OCI-LY3 (cell line): Measurements from ENCODE around the gene C1orf232.

ENCODE experiments used
- H2AFZ ChIP-seq: fragments of 200-600, 300-600 bp; shearing (Covaris generic); 2 replicates; pipeline ENCODE4 v1.6.0; 2014; ENCODE audit warnings: antibody characterized with exemption, low read depth, low read length
- H3K27ac ChIP-seq: fragments of 200-600, 300-600 bp; sonication (generic); 2 replicates; pipeline ENCODE4 v1.5.1; 2014; ENCODE audit warnings: mild to moderate bottlenecking, low read length, moderate library complexity, mixed read lengths
- H3K27me3 ChIP-seq: fragments of 200-600, 300-600 bp; sonication (generic); 2 replicates; pipeline ENCODE4 v1.6.1; 2014; ENCODE audit warnings: low read depth, low read length, mixed read lengths
- H3K36me3 ChIP-seq: fragments of 200-600, 300-600 bp; sonication (generic); replicated peaks from 2 replicates; pipeline ENCODE3; 2014; ENCODE audit warnings: low read depth, low read length, mixed read lengths
- H3K4me1 ChIP-seq: fragments of 300-600, 200-600 bp; sonication (generic); 2 replicates; pipeline ENCODE4 v1.6.1; 2014; ENCODE audit warnings: low read length, mixed read lengths
- H3K4me2 ChIP-seq: fragments of 200-600, 300-600 bp; sonication (generic); 2 replicates; pipeline ENCODE4 v1.6.1; 2014; ENCODE audit warnings: low read length, mixed read lengths
- H3K4me3 ChIP-seq: fragments of 300-600, 200-600 bp; sonication (generic); 2 replicates; pipeline ENCODE4 v1.5.1; 2014; ENCODE audit warnings: antibody characterized with exemption, mild to moderate bottlenecking, low read length, moderate library complexity
- H3K79me2 ChIP-seq: fragments of 300-600, 200-600 bp; shearing (Covaris generic); 2 replicates; pipeline ENCODE4 v1.6.1; 2014; ENCODE audit warnings: mild to moderate bottlenecking, low read length, mixed read lengths
- H3K9ac ChIP-seq: fragments of 300-600, 200-600 bp; shearing (Covaris generic); 2 replicates; pipeline ENCODE4 v1.6.0; 2014; ENCODE audit warnings: mild to moderate bottlenecking, low read length, moderate library complexity
- H3K9me3 ChIP-seq: fragments of 200-600, 300-600 bp; shearing (Covaris generic); 2 replicates; pipeline ENCODE4 v1.6.1; 2014; ENCODE audit warnings: low read length, mixed read lengths; ENCODE audit not compliant: insufficient read depth
- H4K20me1 ChIP-seq: fragments of 200-600, 300-600 bp; sonication (generic); 2 replicates; pipeline ENCODE4 v1.6.1; 2016; ENCODE audit warnings: low read length, mixed read lengths; ENCODE audit not compliant: insufficient read depth
- EZH2phosphoT487 ChIP-seq: fragments of 200-600 bp; shearing (Covaris generic); IDR thresholded peaks from 2 replicates; pipeline ENCODE4 v1.6.1; 2018; ENCODE audit warnings: antibody characterized with exemption, mixed run types, low read depth
- TF ChIP-seq, protein P1 (sequence below): fragments of 200-600, 300-600 bp; sonication (generic); IDR thresholded peaks from 2 replicates; pipeline ENCODE4 v1.5.1; 2014; ENCODE audit warnings: antibody characterized with exemption, low read length, low read depth

The C1orf232 gene

GRCh38 chr1:26129778-26130177, 39.0 kb downstream of the C1orf232 start:
- TF ChIP-seq, protein P1, sequence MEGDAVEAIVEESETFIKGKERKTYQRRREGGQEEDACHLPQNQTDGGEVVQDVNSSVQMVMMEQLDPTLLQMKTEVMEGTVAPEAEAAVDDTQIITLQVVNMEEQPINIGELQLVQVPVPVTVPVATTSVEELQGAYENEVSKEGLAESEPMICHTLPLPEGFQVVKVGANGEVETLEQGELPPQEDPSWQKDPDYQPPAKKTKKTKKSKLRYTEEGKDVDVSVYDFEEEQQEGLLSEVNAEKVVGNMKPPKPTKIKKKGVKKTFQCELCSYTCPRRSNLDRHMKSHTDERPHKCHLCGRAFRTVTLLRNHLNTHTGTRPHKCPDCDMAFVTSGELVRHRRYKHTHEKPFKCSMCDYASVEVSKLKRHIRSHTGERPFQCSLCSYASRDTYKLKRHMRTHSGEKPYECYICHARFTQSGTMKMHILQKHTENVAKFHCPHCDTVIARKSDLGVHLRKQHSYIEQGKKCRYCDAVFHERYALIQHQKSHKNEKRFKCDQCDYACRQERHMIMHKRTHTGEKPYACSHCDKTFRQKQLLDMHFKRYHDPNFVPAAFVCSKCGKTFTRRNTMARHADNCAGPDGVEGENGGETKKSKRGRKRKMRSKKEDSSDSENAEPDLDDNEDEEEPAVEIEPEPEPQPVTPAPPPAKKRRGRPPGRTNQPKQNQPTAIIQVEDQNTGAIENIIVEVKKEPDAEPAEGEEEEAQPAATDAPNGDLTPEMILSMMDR = no peak
- no peak for TF ChIP-seq EZH2phosphoT487
- no peak overlapping the region for H3K4me2 ChIP-seq
- no peak overlapping the region for H2AFZ ChIP-seq
- no peak overlapping the region for H3K9ac ChIP-seq
- no peaks in the 10 kb centered on the region for H3K27me3 ChIP-seq
- H3K27ac ChIP-seq = no peak overlapping the region
- no peak overlapping the region for H3K4me3 ChIP-seq
- no peaks in the 10 kb centered on the region for H3K36me3 ChIP-seq
- H3K4me1 ChIP-seq = no peaks in the 10 kb centered on the region
- no peaks in the 10 kb centered on the region for H3K79me2 ChIP-seq
- no peaks in the 10 kb centered on the region for H4K20me1 ChIP-seq
- H3K9me3 ChIP-seq = no peaks in the 10 kb centered on the region

DNA sequence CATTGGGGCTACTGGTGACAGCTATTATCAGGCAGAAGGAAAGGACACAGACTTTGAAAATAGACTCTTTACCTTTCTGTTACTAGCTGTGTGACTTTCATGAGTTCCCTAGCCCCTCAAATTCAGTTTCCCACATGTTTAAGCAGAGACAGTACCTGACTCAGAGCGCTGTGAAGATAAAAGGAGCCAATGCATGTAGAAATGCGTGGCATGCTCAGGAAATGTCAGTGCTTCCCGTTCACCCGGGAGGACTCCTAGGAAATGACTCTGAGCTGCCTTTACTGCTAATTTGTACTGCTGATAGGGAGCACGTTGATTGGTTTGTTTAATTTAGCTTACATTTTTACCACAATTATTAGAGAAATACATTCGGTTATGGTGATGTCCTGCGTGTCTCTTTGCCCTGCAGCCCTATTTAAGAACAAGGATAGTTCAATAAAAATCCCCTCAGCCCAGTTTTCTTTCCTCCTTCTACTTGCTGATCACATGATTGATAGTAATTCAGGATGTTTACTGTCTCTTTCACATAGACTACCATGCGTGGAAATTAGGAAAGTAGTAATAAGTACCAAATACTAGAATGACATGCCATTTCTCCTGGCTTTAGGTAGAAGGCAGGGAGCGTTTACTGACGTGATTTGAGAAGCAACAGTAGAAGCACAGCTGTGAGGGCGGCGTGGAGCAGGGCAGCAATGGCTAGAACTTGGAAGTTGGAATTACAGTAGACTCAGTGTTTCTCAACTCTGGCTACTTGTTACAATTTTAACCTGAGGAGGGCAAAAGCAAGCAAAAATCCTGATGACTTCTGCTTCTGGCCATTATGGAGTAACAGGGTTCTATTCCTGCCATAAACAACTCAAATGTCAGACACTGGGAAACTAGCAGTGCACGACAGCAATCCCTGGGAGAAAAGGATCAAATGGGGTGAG, 41.3 kb downstream of the C1orf232 start:
- Histone ChIP-seq H3K27ac (no peak overlapping the region), H3K4me3 (no peak overlapping the region), H2AFZ (no peak overlapping the region), H3K4me2 (no peak overlapping the region), H3K9ac (no peak overlapping the region), H3K4me1 (no peaks in the 10 kb centered on the region), H3K36me3 (no peaks in the 10 kb centered on the region), H3K27me3 (no peaks in the 10 kb centered on the region), H3K9me3 (no peaks in the 10 kb centered on the region), H3K79me2 (no peaks in the 10 kb centered on the region), H4K20me1 (no peaks in the 10 kb centered on the region)
- TF ChIP-seq, protein P1 = no peak
- no peak for TF ChIP-seq EZH2phosphoT487

DNA sequence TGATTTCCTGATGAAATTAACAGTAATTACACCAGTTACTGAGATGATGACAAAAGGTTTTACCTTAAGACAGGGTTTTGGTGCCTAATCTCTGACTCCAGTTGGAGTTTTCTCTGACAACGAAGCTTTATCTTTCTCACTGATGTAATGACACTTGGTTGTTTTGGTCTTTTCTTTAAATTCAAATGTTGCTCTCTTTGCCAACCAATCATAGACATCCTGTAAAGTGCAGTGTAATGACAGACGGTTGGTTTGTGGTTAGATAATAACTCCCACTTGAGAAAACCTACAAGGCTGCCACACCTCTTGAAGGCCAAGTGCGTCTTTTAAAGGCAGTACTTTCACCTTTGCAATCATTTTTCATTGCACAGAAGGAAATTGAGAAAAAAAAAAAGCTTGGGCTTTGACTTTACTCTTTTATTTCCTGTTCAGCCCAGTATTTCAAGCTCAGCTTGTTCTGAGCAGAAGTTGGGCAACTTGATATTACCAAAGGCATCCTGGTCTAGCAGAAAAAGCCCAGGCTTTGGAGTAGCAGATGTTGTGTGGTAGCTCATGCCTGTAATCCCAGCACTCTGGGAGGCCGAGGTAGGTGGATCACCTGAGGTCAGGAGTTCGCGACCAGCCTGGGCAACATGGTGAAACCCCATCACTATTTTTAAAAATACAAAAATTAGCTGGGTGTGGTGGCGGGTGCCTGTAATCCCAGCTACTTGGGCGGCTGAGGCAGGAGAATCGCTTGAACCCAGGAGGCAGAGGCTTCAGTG, 42.3 kb downstream of the C1orf232 start:
- H3K27ac ChIP-seq = no peak overlapping the region

GRCh38 chr1:26125946-26126320, 42.8 kb downstream of the C1orf232 start:
- Histone ChIP-seq H3K9me3 (no peaks in the 10 kb centered on the region), H3K4me1 (peaks cover 5% of the 10 kb centered on the region; the same call in 1 of the 2 replicates), H3K27me3 (no peaks in the 10 kb centered on the region), H3K36me3 (peaks cover 4% of the 10 kb centered on the region), H3K4me2 (no peak overlapping the region), H3K27ac (no peak overlapping the region), H2AFZ (no peak overlapping the region), H3K9ac (no peak overlapping the region), H4K20me1 (no peaks in the 10 kb centered on the region), H3K79me2 (no peaks in the 10 kb centered on the region), H3K4me3 (no peak overlapping the region)
- TF ChIP-seq, protein P1 = no peak
- TF ChIP-seq EZH2phosphoT487 = no peak

More for the DNA sequence above, 42.3 kb downstream of the C1orf232 start:
- H3K4me1 ChIP-seq = peaks cover 5% of the 10 kb centered on the region; the same call in 1 of the 2 replicates
- H3K36me3 ChIP-seq = peaks cover 4% of the 10 kb centered on the region
- H2AFZ ChIP-seq = no peak overlapping the region
- H4K20me1 ChIP-seq = no peaks in the 10 kb centered on the region
- H3K4me2 ChIP-seq = no peak overlapping the region
- no peaks in the 10 kb centered on the region for H3K9me3 ChIP-seq
- no peak overlapping the region for H3K4me3 ChIP-seq
- TF ChIP-seq EZH2phosphoT487 = no peak
- H3K79me2 ChIP-seq = no peaks in the 10 kb centered on the region
- no peaks in the 10 kb centered on the region for H3K27me3 ChIP-seq
- H3K9ac ChIP-seq = no peak overlapping the region
